Subcutaneous adipose tissue (tissue), 4 donors: ENCODE measurements around the gene WIPF3. TPM values are rescaled to one million over a fixed set of nuclear protein-coding genes. Genes with fewer than 3 reads are reported as not detected.

ENCODE experiments used
- CTCF ChIP-seq: fragments of 450-650 bp; IDR thresholded peaks from one replicate; pipeline ENCODE4 v1.5.1; 2016; ENCODE audit warnings: low read depth, mild to moderate bottlenecking, control low read depth, antibody characterized with exemption, moderate library complexity
- total RNA-seq, 4 donors: library from RNA; depleted of rRNA; stranded (reverse); fragments of >200 nt; gene quantifications; one replicate each; pipeline ENCODE4 v1.1.0, GENCODE V29; 2016

Gene WIPF3
- total RNA-seq, 4 donors from 2014 or later = 0.17 to 0.65 (median 0.39) TPM

GRCh38 chr7:29917641-29918040 lies 111.3 kb downstream of the WIPF3 start:
- no peak for TF ChIP-seq CTCF

- no peak for TF ChIP-seq CTCF
Observed at GRCh38 chr7:29918850-29919249, 112.5 kb downstream of the WIPF3 start.

GRCh38 chr7:29919790-29920189 lies 113.5 kb downstream of the WIPF3 start:
- no peak for TF ChIP-seq CTCF

GRCh38 chr7:29920491-29920890 lies 114.2 kb downstream of the WIPF3 start:
- no peak for TF ChIP-seq CTCF

GRCh38 chr7:29921404-29922010 lies 115.2 kb downstream of the WIPF3 start:
- no peak for TF ChIP-seq CTCF

GRCh38 chr7:29922921-29923700 lies 116.8 kb downstream of the WIPF3 start:
- no peak for TF ChIP-seq CTCF

GRCh38 chr7:29924006-29924405 lies 117.7 kb downstream of the WIPF3 start:
- TF ChIP-seq CTCF = no peak
